Stimulated activated CD4-positive, alpha-beta T cell treated with anti-CD3 and anti-CD28 coated beads, Interleukin-2, amount 100 ng/mL, for 4 hours (primary cell): Measurements from ENCODE around the gene BTBD10.
A peak's percentile ranks its signal among the peaks of the same experiment; 100 is the strongest.

Experiments
- DNase-seq: peaks from one replicate; pipeline ENCODE4 v3.0.0-alpha.2; 2020; ENCODE audit warnings: low read depth

BTBD10 gene

GRCh38 chr11:13462901-13463778 lies at the start of gene BTBD10:
TSS of gene BTBD10 (minus strand) at chr11:13463222. CDS start at chr11:13445124, 18,098 bp downstream.
- DNase-seq: peak; percentile 90

GRCh38 chr11:13503393-13503792 lies 40.4 kb upstream of the BTBD10 start:
- DNase-seq: no peak

DNA sequence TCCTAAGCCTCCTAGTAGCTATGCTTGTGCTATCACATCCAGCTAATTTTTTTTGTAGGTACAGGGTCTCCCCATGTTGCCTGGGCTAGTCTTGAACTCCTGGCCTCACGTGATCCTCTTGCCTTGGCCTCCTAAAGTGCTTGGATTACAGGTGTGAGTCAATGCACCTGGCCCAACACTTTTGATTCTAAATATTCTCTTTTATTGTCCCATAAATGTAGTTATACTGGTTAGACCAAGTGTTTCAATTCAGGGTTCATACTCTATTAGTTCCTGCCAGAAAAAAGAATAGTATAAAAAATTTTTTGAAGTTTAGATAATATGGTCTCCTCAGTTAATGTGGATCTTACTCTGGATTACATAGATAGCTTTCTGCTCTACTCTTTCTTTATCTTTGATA lies 39.5 kb upstream of the BTBD10 start:
- no peak for DNase-seq

GRCh38 chr11:13495929-13496328 lies 32.9 kb upstream of the BTBD10 start, which contains the start of gene PTH:
TSS of gene PTH (minus strand) at chr11:13495997. CDS start at chr11:13492855, 3,142 bp downstream.
- DNase-seq: no peak

DNA sequence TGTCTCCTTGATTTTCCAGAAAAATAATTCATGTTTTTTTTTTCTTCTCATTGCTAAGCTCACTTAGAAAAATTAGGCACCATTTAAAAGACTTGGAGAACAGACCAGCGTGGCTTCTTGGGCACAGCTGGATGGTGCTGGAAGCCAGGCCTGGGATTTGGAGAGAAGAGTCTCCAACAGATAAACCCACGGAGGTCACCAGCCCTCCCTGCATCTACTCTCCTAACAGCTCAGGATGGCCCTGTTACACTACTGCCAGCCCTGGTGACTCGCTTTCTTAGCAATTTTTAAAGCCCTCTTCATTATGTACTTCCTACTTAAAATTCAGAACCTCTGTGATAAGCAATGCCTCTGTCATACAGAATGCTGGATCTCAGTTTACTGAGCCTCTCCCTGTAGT lies 31.0 kb upstream of the BTBD10 start:
- DNase-seq: no peak

- DNase-seq: no peak
Observed at GRCh38 chr11:13487661-13488030, 24.6 kb upstream of the BTBD10 start.

DNA sequence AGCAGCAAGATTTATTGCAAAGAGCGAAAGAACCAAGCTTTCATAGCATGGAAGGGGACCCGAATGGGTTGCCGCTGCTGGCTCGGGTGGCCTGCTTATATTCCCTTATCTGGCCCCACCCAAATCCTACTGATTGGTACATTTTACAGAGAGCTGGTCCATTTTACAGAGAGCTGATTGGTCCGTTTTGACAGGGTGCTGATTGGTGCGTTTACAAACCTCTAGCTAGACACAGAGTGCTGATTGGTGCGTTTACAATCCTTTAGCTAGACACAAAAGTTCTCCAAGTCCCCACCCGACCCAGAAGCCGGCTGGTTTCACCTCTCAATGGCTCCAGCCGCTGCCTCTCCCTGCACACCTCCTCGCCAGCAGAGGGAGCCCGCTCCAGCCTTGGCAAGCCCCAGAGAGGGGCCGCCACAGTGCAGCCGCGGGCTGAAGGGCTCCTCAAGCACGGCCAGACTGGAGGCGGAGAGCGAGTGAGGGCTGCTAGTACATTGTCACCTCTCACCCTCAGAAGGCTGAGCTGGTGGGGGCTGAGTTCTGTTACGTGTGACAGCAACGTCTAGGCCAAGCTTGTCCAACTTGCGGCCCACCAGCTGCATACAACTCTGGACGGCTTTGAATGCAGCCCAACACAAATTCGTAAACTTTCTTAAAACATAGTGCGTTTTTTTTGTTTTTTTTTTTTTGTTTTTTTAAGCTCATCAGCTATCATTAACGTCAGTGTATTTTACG lies 24.1 kb upstream of the BTBD10 start:
- DNase-seq: peak; percentile 57

DNA sequence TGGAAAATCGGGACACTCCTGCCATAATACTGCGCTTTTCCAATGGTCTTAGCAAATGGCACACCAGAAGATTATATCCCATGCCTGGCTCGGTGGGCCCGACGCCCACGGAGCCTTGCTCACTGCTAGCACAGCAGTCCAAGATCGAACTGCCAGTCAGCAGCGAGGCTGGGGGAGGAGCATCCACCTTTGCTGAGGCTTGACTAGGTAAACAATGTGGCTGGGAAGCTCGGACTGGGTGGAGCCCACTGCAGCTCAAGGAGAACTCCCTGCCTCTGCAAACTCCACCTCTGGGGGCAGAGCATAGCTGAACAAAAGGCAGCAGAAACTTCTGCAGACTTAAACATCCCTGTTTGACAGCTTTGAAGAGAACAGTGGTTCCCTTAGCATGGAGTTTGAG lies 17.2 kb upstream of the BTBD10 start:
- no peak for DNase-seq

DNA sequence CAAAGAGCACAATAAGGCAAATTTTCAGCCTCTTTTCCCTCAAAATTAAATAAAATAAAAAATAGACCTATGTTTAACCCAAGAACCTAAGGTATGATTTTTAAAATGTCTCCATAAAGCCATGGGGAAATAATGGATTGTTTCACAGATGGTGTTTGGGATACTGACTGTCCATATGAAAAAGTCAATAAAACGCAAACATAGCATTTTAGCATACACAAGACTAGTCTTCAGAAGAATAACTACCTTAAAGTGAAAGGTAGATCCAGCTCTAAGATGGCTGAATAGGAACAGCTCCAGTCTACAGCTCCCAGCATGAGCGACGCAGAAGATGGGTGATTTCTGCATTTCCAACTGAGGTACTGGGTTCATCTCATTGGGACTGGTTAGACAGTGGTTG lies 16.7 kb upstream of the BTBD10 start:
- DNase-seq: no peak

GRCh38 chr11:13475091-13475490 lies 12.1 kb upstream of the BTBD10 start:
- no peak for DNase-seq

DNA sequence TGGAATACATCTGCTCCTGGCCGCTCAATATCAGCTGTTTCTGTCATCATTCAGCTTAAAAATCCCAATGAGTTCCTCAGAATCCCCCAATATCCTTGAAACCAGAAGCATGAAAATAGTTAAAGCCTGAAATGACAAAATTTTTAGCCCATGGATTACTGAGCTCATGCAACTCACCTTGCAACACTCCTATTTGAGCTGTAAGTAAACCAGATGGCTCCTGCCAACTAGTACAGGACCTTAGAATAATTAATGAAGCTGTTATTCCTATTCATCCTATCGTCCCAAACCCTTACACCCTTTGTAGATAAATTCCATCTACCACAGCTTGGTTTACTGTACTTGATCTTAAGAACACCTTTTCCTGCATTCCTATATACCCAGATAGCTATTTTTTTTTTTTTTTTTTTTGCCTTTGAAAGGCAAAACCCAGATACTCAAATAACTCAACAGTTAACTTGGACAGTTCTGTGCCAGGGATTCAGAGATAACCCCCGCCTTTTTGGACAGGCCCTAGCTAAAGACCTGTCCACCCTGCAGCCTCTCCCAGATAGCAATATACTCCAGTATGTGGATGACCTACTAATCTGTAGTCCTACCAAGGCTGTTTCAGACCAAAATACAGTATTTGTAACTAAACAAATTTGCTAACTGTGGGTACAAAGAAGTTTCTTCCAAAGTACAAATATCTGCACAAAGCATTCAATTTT lies 10.1 kb upstream of the BTBD10 start:
- DNase-seq: no peak

DNA sequence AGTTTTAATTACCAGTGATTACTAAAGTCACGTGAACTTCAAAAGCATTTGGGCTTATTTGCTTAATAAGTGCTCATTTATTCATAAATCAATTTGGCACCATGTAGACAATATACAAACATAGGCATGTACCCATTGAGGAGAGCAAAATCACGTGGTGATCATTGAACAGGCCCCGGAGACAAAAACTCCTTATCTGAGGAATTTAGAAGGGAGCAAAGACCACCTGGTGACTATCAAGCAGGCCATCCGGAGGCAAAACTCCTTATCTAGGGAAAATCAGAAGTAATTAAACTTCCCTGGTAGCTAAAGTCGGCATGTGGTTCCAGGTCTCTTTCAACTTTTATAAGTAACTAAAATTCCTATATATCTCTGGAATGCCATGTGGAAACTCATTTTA lies 5.7 kb upstream of the BTBD10 start:
- DNase-seq: no peak

GRCh38 chr11:13465909-13466371 lies 2.9 kb upstream of the BTBD10 start:
- no peak for DNase-seq

GRCh38 chr11:13463779-13464290 lies 813 bp upstream of the BTBD10 start:
- DNase-seq: no peak

DNA sequence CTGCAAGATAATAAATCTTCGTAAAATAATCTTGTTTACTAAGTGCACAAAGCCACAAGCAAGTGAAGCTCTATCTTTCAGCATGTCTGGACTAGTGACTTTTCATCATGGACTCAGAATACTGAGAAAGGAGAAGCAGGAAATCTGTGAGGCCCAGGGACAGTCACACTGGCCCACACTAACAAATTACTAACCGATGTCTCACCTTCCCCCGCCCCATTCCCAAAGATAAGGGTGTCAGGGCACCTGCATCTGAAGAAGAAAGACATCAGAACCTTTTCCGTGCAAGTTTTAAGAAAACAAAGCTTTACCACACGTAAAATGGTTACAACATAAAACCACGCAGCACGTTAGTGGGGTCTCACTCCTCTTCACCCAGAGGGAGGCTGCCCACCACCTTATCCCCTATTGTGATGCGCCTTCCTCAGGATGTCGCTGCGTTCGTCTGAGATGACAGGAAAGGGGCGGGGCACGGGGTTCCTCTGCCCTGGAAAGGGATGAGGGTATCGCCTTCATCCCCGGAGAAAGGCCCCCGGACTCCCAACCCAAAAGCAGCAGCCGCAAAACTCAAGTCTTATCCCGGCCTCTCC lies 616 bp downstream of the BTBD10 start:
- peak; percentile 15 for DNase-seq

DNA sequence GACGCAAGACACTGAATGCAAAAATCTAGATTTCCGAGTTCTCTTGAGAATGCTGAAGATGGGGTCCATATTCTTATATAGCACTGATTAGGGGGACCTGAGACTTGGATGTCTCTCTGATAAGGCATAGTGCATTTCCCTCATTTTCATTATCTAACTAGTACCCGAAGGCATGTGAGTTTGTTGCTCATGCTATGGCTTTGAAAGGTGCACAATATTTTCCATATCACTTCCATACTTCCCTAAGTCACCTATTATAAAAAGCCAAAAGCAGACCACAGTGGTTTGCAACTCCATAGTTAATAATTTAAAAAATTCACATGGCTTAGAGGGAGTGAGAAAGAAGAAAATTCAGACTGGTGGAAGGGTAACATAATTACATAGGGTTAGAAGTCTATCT lies 1.7 kb downstream of the BTBD10 start:
- DNase-seq: no peak

DNA sequence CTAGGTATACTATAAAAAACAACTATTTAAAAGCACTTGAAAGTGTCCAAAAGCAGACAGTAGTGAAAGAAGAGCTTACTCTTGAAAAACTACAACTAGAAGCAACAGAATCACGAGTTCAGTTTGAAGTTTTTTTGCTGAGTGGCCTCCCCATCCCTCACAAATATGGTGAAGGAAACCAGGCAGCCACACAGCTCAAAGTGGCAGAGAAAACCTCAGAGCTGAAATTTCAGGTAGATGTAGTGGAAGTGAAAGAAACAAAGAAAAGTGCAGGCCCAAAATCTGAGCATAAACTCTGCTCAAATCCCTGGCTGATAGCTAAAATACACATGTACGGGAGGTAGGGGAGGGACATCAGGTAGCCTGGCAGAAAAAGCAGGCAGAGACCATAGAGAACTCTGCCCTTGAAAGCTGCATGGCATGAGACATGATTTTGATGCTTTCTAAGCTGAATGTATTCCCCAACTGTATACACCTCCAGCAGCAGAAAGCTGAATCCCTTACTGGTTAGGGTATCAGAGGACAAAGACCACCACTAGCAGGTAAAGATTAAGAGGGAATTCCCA lies 12.1 kb downstream of the BTBD10 start:
- DNase-seq: no peak

DNA sequence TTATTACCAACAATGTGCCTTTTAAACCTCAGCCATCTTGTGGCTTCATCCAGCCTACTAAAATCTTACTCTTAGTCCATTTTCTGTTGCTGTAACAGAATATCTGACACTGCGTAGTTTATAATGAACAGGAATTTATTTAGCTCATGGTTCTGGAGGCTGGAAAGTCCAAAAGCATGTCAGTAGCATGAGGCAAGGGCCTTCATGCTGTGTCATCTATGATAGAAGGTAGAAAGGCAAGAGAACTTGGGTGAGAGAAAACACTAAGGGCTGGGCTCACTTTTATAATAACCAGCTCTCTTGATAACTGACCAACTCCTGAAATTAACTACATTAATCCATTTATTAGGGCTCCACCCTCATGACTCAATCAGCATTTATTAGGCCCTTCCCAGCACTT lies 13.5 kb downstream of the BTBD10 start:
- no peak for DNase-seq

DNA sequence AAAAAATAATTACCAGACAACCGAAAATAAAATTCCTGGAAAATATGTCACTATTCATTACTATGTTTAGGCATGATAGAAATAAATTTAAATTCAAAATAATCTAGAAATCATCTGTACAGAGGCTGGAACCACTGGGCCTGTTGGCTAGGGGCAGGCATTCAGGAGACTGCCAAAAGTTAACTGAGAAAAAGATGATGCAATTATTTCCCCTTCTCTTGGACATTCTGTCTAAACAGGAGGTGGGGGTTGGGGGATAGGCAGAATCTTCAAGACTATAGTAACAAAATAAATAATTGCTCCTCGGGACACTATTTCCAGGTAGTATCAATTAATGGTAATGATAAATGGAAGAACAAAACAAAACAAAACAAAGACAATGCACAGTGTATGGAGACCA lies 14.1 kb downstream of the BTBD10 start:
- DNase-seq: no peak

- no peak for DNase-seq
Observed at GRCh38 chr11:13446444-13446843, 16.6 kb downstream of the BTBD10 start.

- no peak for DNase-seq
Observed at GRCh38 chr11:13445588-13445987, 17.4 kb downstream of the BTBD10 start.
